IgD-negative memory B cell (primary cell): ENCODE results near the gene FOXL1. TPM values are rescaled to one million over a fixed set of nuclear protein-coding genes. Genes with fewer than 3 reads are reported as not detected.

Experiments
- H3K27ac Mint-ChIP-seq, 3 donors: one replicate each; pipeline ENCODE4 v1.8.0; 2020 to 2022; ENCODE audit warnings: mild to moderate bottlenecking in 3 of 3, mixed read lengths in 3 of 3, moderate library complexity in 1 of 3
- H3K27me3 Mint-ChIP-seq: one replicate; pipeline ENCODE4 v1.8.0; 2021; ENCODE audit warnings: mixed read lengths
- H3K36me3 Mint-ChIP-seq: one replicate; pipeline ENCODE4 v1.8.0; 2020; ENCODE audit warnings: mild to moderate bottlenecking, mixed read lengths
- H3K4me1 Mint-ChIP-seq, 3 donors: one replicate each; pipeline ENCODE4 v1.8.0; 2020 to 2022; ENCODE audit warnings: mixed read lengths in 3 of 3, mild to moderate bottlenecking in 1 of 3
- H3K4me3 Mint-ChIP-seq, 4 donors: one replicate each; pipeline ENCODE4 v1.8.0; 2020 to 2022; ENCODE audit warnings: mild to moderate bottlenecking in 4 of 4, mixed read lengths in 4 of 4, moderate library complexity in 3 of 4
- H3K9me3 Mint-ChIP-seq, 3 donors: one replicate each; pipeline ENCODE4 v1.8.0; 2020 to 2021; ENCODE audit warnings: mixed read lengths in 3 of 3, mild to moderate bottlenecking in 1 of 3
- polyA plus RNA-seq: library from polyadenylated mRNA; unstranded; fragments of 300-500 nt; fragmentation: Illumina TruSeq; gene quantifications from one replicate; pipeline ENCODE4 v1.2.3, GENCODE V29; 2021

The FOXL1 gene
- polyA plus RNA-seq, 1 donor from 2014 or later: not detected

DNA sequence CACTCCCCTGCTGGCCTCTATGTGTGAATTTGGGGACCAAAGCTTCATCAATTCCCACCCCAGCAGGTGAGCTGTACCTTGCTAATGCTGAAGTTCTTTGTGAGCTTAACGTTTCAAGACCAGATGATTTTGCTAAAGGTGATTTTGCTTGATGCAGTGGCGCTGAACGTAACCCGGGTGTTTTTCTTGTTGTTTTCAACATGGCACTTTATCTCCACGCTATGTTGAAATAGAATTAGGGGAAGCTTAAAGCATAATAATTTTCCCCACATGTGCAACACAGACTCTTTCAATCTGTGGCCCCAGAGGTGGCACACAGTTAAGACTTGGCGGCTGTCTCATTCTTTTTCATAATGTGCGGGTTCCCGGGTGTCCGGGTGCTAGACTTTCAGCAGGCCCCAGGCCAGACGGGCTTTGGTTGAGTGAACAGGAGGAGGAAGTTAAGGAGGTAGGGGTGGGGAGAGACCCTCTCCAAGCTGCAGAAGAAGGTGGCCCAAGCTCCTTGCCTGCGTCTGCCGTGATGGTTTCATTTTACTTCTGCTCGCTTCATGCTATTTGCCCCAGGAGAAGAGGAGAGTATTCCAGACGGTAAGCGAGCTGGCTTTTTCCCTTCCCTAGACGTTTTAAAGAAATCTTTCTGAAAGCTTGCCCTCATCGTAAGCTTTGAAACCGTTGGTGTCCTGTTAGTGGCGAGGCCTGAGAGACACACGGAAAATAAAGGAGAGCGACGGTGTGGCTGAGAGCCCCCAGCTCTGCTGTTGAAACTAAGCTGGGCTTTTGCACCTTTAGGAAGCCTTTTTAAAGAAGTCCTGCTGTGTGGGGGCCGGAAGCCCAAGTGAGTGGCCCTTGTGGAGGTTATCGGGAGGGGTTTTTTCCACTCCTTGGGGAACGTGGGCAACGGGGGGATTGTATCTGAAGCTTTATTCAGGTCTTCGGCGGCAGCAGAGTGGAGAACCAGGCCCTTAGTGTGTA lies 7.5 kb upstream of the FOXL1 start:
- H3K27ac Mint-ChIP-seq: peak overlapping the region in 2 of 3 donors; percentile 49 to 78
- H3K36me3 Mint-ChIP-seq: no peaks in the 10 kb centered on the region
- peaks cover 0 to 3% (median 0%) of the 10 kb centered on the region in 3 donors for H3K4me1 Mint-ChIP-seq
- peaks cover 48% of the 10 kb centered on the region for H3K27me3 Mint-ChIP-seq
- peaks cover 0 to 2% (median 0%) of the 10 kb centered on the region in 3 donors for H3K9me3 Mint-ChIP-seq
- peak overlapping the region in 3 of 4 donors; percentile 12 to 71 (median 66) for H3K4me3 Mint-ChIP-seq

DNA sequence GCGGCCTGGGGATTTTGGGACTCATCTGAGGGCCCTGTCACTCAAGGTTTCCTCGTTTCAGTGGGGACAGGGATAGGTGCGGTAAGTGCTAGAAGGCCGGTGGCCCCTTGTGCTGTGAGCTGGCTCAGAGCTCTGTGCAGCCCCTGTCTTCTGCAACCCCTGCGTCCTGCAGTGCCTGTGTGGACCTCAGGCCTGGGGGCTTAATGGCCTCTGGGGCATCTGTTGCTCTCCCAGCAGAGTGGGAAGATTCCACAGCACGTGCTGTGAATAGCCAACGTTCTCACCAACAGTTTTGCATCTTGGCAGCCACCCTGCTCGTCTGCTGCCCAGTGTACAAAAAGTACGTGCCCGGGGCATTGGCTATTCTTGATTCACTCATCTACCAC lies 6.8 kb upstream of the FOXL1 start:
- Mint-ChIP-seq H3K4me3 (peak overlapping the region in 1 of 4 donors; percentile 12), H3K27me3 (peaks cover 50% of the 10 kb centered on the region), H3K27ac (peak overlapping the region in 2 of 3 donors; percentile 49 to 78), H3K36me3 (no peaks in the 10 kb centered on the region), H3K4me1 (peaks cover 2 to 3% (median 3%) of the 10 kb centered on the region in 3 donors), H3K9me3 (peaks cover 0 to 2% (median 0%) of the 10 kb centered on the region in 3 donors)

DNA sequence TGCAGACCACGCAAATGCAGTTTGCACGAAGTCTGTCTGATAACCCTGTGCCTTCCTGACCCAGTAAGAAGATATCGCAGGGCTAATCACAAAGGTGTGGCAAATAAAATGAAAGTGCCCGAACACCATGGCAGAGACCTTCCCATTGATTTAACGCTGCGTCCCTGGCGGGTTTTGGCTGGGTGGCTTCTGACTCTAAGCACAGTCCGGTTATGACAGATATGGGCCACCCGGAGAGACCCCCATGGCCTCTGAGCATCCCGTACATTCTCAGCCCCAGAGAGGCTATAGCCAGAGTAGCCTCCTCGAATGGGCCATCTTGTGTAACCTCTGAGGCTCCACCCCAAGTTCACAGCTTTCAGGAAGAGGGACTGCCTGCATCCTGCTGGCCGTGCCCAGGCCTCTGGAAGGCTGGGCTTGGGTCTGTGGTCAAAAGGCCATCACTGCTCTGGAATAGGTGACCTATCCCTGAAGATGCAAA lies 6.3 kb upstream of the FOXL1 start:
- Mint-ChIP-seq H3K36me3 (no peaks in the 10 kb centered on the region), H3K9me3 (peaks cover 0 to 2% (median 0%) of the 10 kb centered on the region in 3 donors), H3K27me3 (peaks cover 53% of the 10 kb centered on the region), H3K4me1 (peaks cover 2 to 3% (median 3%) of the 10 kb centered on the region in 3 donors), H3K27ac (no peak overlapping the region), H3K4me3 (no peak overlapping the region)

DNA sequence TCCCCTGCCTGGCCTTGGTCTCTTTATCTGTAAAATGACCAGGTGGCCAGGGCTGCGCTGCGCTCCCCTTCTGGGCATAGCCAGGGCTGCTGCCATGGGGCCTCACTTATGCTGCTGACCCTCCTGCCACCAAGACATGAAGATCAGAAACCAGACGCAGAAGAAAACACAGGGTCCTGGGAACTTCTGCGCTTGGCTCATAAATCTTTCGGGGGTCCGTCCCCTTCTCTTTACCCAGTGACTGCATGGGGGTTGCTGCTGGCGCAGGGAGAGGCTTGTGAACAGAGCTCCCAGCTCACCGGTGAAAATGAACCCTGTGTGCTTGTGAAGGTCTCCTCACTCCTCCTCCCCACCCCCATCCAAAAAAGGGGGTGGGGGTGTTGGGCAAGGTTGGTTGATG lies 5.7 kb upstream of the FOXL1 start:
- Mint-ChIP-seq H3K9me3 (peaks cover 0 to 2% (median 0%) of the 10 kb centered on the region in 3 donors), H3K4me1 (peaks cover 2 to 3% (median 3%) of the 10 kb centered on the region in 3 donors), H3K36me3 (no peaks in the 10 kb centered on the region), H3K27ac (no peak overlapping the region), H3K27me3 (peaks cover 53% of the 10 kb centered on the region), H3K4me3 (no peak overlapping the region)

DNA sequence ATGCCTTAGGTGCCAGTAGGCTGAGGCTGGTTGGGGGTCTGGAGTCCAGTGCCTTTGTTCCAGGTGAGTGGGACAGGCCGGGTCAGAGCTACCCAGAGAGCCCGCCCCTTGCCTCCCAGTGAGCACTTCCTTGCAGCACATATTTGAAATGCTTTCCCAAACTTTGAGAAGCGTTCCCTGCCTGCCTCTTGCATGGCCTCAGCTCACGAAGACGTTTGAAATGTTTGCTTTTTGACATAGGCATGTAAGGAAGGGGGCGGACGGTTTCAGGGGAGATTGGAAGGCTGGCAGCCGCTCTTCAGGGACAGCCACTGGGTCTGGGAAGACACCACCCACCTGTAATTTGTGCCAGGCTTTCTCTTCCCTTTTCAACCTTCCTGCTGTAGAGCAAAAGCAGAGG lies 5.1 kb upstream of the FOXL1 start:
- H3K27me3 Mint-ChIP-seq: peaks cover 58% of the 10 kb centered on the region
- H3K27ac Mint-ChIP-seq: peak overlapping the region in 1 of 3 donors; percentile 45
- no peaks in the 10 kb centered on the region for H3K36me3 Mint-ChIP-seq

DNA sequence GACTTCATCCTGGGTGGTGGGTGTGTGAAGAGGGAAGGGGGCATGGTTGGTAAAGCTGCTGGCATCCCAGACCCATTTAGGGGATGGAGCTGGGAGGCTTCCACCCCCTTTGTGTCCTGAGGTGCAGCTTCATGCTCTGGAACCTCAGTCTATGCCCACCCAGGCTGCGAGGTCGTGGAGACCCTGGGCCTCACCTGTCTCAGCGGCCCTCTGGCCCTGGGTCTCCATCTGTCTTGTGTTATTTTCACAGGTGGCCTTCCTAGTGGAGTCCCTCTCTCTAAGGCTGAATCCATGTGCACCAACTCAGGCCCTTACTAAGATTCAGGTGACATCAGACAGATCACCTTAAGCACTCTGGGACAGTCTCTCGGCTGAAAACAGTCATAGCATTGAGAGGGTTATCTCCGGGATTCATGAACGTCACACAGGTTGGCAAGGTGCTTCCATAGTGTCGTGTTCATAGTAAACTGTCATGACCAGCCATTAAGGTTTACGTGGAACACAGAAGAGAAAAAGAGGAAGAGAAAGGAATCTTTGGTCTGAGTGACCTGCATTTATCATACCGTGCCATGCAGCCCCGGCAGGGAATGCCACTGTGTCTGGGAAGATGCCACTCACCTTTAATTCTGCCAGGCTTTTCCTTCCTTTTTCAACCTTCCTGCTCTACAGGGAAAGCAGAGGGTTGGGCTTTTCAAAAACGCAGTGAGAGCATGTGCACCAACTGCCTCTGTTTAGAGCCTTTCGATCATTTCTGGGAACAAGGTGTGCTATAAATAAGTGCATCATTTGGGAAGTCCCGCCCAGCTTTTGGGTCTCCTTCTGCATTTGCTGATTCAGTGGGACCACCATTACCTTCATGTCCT lies 4.5 kb upstream of the FOXL1 start:
- no peaks in the 10 kb centered on the region for H3K36me3 Mint-ChIP-seq
- H3K4me3 Mint-ChIP-seq: peak overlapping the region in 1 of 4 donors; percentile 1
- peaks cover 3 to 5% (median 3%) of the 10 kb centered on the region in 3 donors for H3K4me1 Mint-ChIP-seq

More for the DNA sequence above, 5.1 kb upstream of the FOXL1 start:
- Mint-ChIP-seq H3K4me1 (peaks cover 3% of the 10 kb centered on the region in 3 donors), H3K9me3 (peaks cover 0 to 2% (median 0%) of the 10 kb centered on the region in 3 donors), H3K4me3 (no peak overlapping the region)

DNA sequence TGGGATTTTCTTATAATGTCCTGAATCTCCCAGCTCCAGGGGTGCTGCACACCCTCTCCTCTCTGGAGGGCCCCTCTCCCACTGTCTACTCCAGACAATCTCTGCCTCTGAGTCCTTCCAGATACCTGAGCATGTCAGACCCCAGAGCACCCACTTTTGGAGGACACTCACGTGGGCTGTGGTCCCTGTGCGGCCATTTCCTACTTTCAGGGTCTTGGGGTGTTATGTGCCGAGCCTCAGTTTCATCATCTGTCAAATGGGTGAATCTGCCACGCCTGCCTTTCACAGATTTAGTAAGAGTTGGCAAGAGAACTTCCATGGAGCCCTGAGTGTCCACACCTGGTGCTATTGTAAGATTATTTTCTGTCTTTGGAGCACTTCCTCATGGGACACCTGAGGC lies 3.7 kb upstream of the FOXL1 start:
- Mint-ChIP-seq H3K4me3 (no peak overlapping the region), H3K27me3 (peaks cover 50% of the 10 kb centered on the region), H3K9me3 (peaks cover 0 to 2% (median 0%) of the 10 kb centered on the region in 3 donors), H3K27ac (peak overlapping the region in 1 of 3 donors; percentile 14), H3K36me3 (no peaks in the 10 kb centered on the region), H3K4me1 (peaks cover 3 to 5% (median 3%) of the 10 kb centered on the region in 3 donors)

More for the DNA sequence above, 4.5 kb upstream of the FOXL1 start:
- Mint-ChIP-seq H3K27me3 (peaks cover 55% of the 10 kb centered on the region), H3K27ac (peak overlapping the region in 1 of 3 donors; percentile 45), H3K9me3 (peaks cover 0 to 2% (median 0%) of the 10 kb centered on the region in 3 donors)

DNA sequence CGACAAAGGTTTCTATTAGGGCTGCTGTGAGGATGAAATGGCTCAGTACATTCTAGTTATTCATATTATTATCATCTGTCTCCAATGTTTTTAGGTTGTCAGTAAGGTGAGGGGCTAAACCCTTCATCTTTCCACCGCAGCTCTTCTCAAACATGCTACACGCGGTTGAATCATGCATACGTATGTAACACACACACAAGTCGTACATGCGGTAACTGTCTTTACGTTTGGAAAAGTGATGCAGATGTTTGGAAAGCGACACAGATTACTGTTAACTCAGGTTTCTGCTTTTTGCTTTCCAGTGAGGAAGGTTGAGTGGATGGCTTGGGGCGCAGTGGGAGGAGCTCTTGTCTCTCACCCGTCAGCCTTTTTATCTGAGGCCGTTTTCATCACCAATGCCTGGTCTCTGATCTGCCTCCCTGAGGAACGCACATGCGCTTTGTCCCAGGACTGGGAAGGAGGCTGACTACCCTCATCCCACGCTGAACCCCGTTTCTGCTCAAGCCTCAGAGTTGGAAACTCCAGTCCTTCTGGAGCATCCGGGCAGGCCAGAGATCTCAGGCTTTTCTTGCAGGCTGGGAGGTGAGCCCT lies 3.2 kb upstream of the FOXL1 start:
- H3K4me1 Mint-ChIP-seq: peaks cover 3 to 5% (median 3%) of the 10 kb centered on the region in 3 donors
- H3K27ac Mint-ChIP-seq: no peak overlapping the region
- peak overlapping the region in 3 of 4 donors; percentile 13 to 89 (median 75) for H3K4me3 Mint-ChIP-seq
- H3K36me3 Mint-ChIP-seq: no peaks in the 10 kb centered on the region
- H3K9me3 Mint-ChIP-seq: peaks cover 0 to 2% (median 0%) of the 10 kb centered on the region in 3 donors
- peaks cover 50% of the 10 kb centered on the region for H3K27me3 Mint-ChIP-seq

DNA sequence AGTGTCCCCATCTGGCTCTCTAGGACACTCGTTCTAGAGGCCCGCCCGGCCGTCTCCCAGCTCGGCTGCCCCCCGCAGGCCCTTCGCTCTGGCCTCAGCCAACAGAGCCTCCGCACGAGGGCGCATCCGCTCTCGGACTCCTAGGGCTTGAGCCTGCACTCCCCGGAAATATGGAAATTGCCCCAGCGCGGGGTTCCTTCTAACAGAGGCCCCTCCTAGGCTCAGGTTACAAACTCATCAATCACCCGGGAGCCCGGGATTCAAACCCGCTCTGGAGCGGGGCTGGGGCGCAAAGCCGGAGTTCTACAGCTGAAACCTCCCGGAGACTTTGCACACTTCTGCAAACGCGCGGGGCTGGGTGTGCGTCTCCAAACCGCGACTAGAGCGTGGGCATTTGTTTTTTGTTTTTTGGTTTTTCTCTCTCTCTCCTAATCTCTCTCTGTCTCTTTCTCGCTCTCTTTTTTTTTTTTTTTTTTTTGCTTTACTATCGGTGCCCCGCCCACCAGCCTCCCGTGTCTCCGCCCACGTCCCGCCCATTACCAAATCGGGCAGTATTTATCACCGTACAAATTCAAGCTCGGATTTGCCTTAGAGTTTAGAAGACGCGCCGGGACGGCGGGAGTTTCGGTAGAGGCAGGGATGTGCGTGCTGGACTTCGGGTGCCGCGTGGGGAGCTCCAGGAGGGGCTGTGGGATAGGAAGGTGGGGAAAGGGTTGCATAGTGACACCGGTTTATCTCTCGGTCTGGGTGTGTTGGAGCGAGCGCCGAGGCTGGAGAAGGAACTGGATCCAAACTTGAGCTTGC lies 2.4 kb upstream of the FOXL1 start:
- Mint-ChIP-seq H3K9me3 (no peaks in the 10 kb centered on the region), H3K36me3 (no peaks in the 10 kb centered on the region), H3K27me3 (peaks cover 50% of the 10 kb centered on the region), H3K27ac (peak overlapping the region in 2 of 3 donors; percentile 40 to 67), H3K4me1 (peaks cover 0 to 5% (median 3%) of the 10 kb centered on the region in 3 donors), H3K4me3 (peak overlapping the region; percentile 13 to 89 (median 78))

DNA sequence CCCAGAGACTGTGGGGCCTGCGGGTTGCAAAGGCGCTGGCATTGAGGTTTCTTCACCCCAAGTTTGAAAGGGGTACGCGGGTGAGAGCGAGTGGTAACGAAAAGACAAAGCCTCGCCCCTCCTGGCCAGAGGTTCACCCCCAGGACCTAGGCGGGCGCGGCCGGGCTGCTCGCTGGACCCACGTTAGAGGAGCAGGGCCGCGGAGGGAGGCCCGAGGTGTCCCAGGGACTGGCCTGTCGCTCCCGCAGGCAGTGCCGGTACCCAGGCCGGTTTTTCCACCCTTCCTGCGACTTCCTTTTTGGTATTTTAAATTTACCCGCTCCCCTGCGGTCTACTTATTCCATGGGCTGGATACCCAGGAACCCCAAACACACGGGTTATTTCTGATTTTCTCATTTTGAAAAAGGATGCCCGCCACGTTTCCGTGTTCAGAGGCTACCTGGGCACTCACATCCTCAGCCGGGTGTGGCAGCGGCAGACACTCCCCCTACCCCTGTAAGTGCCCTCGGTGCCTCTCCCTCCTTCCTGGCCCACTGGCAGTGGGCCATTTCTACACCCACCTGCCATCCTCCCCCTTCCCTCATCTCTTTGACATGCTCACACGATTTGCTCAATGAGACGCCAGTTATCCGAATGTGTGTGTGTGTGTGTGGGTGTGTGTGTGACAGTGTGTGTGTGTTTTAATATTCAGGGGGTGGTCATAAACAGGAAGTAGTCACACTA lies 1.6 kb upstream of the FOXL1 start:
- Mint-ChIP-seq H3K9me3 (no peaks in the 10 kb centered on the region), H3K4me3 (peak overlapping the region; percentile 13 to 89 (median 69)), H3K27me3 (peaks cover 56% of the 10 kb centered on the region), H3K36me3 (no peaks in the 10 kb centered on the region), H3K27ac (peak overlapping the region in 1 of 3 donors; percentile 40), H3K4me1 (peaks cover 0 to 5% (median 3%) of the 10 kb centered on the region in 3 donors)

DNA sequence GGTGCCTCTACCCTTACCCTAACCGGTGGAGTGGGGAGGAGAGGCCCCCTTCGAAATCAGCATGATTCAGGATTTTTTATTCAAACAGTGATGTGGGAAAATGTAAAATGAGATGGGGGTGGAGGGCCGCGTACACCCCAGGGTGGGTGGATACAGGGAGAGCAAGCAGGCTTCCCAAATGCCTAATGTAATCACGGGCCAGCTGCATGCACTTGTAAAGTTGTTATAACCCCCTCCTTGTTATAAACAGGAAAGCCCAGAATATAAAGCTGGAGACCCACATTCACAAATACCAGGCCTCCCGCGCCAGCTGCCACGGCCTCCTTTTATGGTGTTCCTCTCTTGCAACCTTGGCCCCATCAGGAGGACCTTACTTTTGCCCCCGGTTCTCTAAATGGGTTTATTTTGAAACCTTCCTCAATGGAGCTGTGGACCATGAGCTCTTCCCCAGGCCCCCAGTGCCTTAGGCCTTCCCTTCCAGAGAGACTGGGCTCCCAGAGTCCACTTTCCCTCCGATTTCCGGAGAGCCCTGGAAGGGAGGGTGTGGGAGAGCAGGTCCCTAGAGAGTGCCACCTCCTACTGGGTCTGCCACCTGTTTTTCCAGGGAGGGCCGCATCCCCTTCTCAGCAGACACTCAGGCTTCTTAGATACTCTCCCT lies 906 bp upstream of the FOXL1 start:
- Mint-ChIP-seq H3K27me3 (peaks cover 57% of the 10 kb centered on the region), H3K27ac (no peak overlapping the region), H3K36me3 (no peaks in the 10 kb centered on the region), H3K4me3 (peak overlapping the region in 1 of 4 donors; percentile 71), H3K4me1 (peaks cover 0 to 5% (median 3%) of the 10 kb centered on the region in 3 donors), H3K9me3 (no peaks in the 10 kb centered on the region)

DNA sequence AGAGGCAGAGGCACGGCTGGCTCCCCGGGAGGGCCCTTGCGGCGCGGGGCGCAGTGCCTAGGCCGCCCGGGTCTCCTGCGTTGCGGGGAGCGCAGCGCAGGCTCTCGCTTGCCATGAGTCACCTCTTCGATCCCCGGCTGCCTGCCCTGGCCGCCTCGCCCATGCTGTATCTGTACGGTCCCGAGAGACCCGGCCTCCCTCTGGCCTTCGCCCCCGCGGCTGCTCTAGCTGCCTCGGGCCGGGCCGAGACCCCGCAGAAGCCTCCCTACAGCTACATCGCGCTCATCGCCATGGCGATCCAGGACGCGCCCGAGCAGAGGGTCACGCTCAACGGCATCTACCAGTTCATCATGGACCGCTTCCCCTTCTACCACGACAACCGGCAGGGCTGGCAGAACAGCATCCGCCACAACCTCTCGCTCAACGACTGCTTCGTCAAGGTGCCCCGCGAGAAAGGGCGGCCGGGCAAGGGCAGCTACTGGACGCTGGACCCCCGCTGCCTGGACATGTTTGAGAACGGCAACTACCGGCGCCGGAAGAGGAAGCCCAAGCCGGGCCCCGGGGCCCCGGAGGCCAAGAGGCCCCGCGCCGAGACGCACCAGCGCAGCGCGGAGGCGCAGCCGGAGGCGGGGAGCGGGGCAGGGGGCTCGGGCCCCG lies 390 bp downstream of the FOXL1 start:
- Mint-ChIP-seq H3K4me3 (peak overlapping the region in 1 of 4 donors; percentile 24), H3K4me1 (peaks cover 0 to 5% (median 3%) of the 10 kb centered on the region in 3 donors), H3K36me3 (no peaks in the 10 kb centered on the region), H3K27ac (peak overlapping the region in 1 of 3 donors; percentile 26), H3K9me3 (no peaks in the 10 kb centered on the region), H3K27me3 (peaks cover 49% of the 10 kb centered on the region)
